GM12892 (cell line): Measurements from ENCODE around the gene ARHGAP24.
"Not testable (repeated sequence)": the region's sequence is repeated elsewhere in the genome, so short reads cannot be mapped to it uniquely, and the experiment has no call there.

ENCODE experiments used
- DNase-seq: peaks from one replicate; pipeline ENCODE4 v3.0.0; 2011; ENCODE audit not compliant: insufficient read length
- FAIRE-seq: peaks from 2 replicates; lab custom pipeline; 2011; peaks lifted over from hg19 to GRCh38; lab: Jason Lieb, UNC
- POLR2A ChIP-seq: IDR thresholded peaks from 2 replicates; pipeline ENCODE4 v1.6.1; 2011; ENCODE audit warnings: low read depth, low read length, control low read depth
- POLR2AphosphoS5 ChIP-seq: IDR thresholded peaks from 2 replicates; pipeline ENCODE4 v1.6.1; 2011; ENCODE audit warnings: low read depth, low read length, control low read depth
- TAF1 ChIP-seq: IDR thresholded peaks from 2 replicates; pipeline ENCODE4 v1.6.1; 2011; ENCODE audit warnings: low read depth, mild to moderate bottlenecking, control low read depth, low read length, borderline replicate concordance

ARHGAP24 gene

DNA sequence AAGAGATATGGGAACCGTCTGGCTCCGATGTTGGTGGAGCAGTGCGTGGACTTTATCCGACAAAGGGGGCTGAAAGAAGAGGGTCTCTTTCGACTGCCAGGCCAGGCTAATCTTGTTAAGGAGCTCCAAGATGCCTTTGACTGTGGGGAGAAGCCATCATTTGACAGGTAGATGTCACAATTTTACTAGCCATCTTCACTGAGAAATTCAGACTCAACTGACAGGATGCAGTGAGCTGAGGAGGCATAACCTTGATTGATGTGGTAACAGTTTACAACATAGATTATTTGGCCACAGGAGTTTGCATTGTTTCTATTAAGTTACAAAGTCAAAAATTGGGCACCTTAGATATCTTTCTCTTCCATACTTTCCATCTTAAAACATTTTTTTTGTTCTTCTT is 467.2 kb downstream of the ARHGAP24 start:
- DNase-seq, result no peak
- no peak for FAIRE-seq
- TF ChIP-seq POLR2AphosphoS5, result no peak
- TF ChIP-seq TAF1, result no peak
- TF ChIP-seq POLR2A, result no peak

DNA sequence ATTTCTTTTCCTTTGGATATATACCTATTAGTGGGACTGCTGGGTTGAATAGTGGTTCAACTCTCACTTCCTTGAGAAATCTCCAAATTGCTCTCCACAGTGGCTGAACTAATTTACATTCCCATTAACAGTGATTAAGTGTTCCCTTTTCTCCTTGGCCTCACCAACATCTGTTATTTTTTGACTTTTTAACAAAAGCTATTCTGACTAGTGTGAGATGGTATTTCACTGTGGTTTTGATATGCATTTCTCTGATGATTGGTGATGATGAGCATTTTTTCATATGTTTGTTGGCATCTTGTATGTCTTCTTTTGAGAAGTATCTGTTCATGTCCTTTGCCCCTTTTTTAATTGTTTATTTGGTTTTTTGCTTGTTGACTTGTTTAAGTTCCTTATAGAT is 471.9 kb downstream of the ARHGAP24 start:
- TF ChIP-seq POLR2A (no peak), TAF1 (no peak), POLR2AphosphoS5 (no peak)
- no peak for FAIRE-seq
- DNase-seq, result no peak

- DNase-seq, result no peak
- no peak for FAIRE-seq
- TF ChIP-seq POLR2AphosphoS5, result no peak
- no peak for TF ChIP-seq TAF1
- no peak for TF ChIP-seq POLR2A
Observed at GRCh38 chr4:85951099-85951498, 476.1 kb downstream of the ARHGAP24 start.

DNA sequence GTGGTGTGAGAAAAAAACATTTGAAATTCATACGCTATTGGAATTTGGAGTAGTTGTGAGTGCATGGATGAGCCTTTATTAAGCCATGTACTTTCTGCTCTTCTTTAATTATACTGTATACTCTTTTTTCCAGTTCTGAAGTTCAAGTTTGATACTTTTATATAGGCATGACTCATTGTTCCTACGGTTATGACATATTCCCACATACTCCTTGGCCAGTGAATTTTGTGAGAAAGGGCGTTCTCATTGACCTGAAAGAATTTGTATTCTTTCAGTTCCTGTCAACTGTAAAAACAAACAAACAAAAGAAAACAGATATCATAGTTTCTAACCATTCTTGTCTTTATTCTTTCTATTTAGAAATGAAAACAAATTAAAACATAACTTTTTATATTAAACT is 477.6 kb downstream of the ARHGAP24 start:
- TF ChIP-seq POLR2AphosphoS5 (no peak), TAF1 (no peak), POLR2A (no peak)
- FAIRE-seq (no peak), DNase-seq (no peak)

- TF ChIP-seq POLR2AphosphoS5 (no peak), TAF1 (no peak), POLR2A (no peak)
- no peak for FAIRE-seq
- no peak for DNase-seq
Observed at GRCh38 chr4:85952972-85953650, 478.2 kb downstream of the ARHGAP24 start.

GRCh38 chr4:85953651-85954018 is 478.7 kb downstream of the ARHGAP24 start:
- FAIRE-seq (no peak), DNase-seq (no peak)
- TF ChIP-seq TAF1 (no peak), POLR2A (no peak)

GRCh38 chr4:85955620-85956292 is 480.8 kb downstream of the ARHGAP24 start:
- FAIRE-seq, result no peak
- TF ChIP-seq POLR2A, result no peak
- no peak for TF ChIP-seq TAF1
- no peak for TF ChIP-seq POLR2AphosphoS5
- no peak for DNase-seq

DNA sequence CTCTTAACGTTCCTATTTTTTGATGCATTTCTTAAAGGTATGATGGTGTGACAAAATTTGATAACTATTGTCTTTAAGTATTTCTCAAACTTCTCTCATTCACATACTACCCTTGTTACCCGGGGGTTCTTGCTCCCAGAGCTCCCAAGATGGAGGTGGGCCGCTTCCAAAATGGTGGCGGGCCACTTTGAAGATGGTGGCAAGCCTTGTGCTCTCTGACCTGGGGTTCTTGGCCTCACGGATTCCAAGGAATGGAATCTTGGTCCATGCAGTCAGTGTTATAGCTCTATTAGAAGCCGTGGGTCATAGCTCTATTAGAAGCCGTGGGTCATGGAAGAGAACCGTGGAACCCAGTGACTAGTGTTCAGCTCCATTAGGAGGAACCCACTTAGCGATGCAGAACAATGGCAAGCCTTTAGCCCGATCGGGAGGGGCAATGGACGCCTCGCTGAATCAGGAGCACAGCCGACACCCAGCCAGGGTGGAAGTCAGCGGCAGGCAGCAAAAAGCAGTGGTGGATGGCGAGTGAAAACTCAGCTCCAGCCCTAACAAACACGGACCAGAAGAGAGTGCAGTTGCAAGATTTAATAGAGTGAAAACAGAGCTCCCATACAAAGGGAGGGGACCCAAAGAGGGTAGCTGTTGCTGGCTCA is 481.5 kb downstream of the ARHGAP24 start:
- no peak for TF ChIP-seq POLR2AphosphoS5
- no peak for TF ChIP-seq TAF1
- TF ChIP-seq POLR2A, result no peak
- no peak for DNase-seq

GRCh38 chr4:85961887-85962286 is 486.9 kb downstream of the ARHGAP24 start:
- FAIRE-seq, result no peak
- DNase-seq, result no peak
- TF ChIP-seq POLR2AphosphoS5 (no peak), POLR2A (no peak), TAF1 (no peak)

More for the DNA sequence above, 481.5 kb downstream of the ARHGAP24 start:
- FAIRE-seq, result no peak

DNA sequence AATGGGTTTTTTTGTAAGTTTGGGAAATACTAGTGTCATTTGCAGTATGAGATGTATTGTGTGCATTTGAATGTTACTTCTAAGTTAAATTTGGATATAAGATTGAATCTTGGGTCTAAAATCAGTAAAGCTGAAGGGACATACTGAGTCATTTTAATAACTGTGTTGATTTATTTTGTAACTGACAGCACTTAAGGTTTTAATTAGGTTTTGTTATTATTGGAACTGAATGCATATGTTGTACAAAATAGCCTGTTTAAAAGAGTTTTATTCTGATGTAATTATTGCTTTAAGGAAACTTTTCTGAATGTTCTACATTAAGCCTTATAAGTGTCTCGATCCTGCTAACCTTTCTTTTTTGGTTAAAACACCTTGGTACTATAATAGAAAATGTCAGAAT is 488.3 kb downstream of the ARHGAP24 start:
- no peak for FAIRE-seq
- TF ChIP-seq TAF1 (no peak), POLR2A (no peak), POLR2AphosphoS5 (no peak)
- DNase-seq, result no peak

DNA sequence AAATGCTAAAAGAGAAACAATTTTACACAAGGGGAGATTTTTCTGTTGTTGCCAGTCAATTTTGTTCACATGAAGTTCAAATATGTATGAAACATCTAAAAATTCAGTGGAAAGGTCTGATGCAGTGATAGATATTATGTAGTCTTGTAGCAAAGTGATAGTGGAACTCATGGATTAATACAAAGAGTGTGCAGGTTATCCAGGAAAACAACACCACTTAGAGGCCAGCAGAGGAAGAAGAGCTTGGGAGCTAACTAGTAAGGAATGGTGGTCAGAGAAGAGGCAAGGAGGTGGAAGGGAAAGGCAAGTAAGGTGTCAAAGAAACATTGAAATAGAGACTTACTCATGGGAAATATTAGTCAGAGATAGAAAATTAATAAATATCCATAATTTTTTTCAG is 489.3 kb downstream of the ARHGAP24 start:
- no peak for TF ChIP-seq POLR2AphosphoS5
- TF ChIP-seq TAF1, result no peak
- no peak for TF ChIP-seq POLR2A
- no peak for FAIRE-seq
- no peak for DNase-seq

DNA sequence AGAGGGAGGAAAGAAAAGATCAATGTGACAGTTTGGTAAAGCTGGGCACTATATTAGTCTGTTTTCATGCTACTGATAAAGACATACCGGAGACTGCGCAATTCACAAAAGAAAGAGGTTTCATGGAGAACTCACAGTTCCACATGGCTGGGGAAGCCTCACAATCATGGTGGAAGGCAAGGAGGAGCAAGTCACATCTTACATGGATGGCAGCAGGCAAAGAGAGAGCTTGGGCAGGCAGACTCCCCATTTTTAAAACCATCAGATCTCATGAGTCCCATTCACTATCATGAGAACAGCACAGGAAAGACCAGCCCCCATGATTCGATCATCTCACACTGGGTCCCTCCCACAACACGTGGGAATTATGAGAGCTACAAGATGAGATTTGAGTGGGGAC is 490.1 kb downstream of the ARHGAP24 start:
- not testable (repeated sequence) for DNase-seq, FAIRE-seq

DNA sequence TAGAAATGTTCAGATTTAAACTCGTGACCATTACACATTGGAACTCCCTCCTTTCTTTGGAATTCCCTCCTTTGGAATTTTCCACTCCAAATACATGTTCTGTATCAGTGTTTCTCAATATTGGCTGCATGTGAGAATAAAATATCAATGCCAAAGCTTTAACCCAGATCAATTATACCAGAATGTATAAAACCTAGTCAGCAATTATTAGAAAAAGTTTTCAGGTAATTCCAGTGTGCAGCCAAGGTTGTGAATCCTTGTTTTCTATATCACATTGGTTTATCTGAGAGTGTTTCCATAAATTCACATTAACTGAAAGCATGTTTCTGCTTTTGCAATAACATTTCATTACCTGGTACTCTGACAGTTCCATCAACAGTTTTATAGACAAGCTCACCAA is 490.6 kb downstream of the ARHGAP24 start:
- FAIRE-seq (no peak), DNase-seq (no peak)
- TF ChIP-seq POLR2A (no peak), TAF1 (no peak), POLR2AphosphoS5 (no peak)
